Mesenchymal stem cell (in vitro differentiated cells and primary cell): ENCODE data around the gene MYO19.

Source experiments
- DNase-seq: peaks from one replicate; pipeline ENCODE4 v3.0.0-alpha.2; 2013
- H2AFZ ChIP-seq: one replicate; pipeline ENCODE4 v1.6.1; 2013; ENCODE audit warnings: low read depth, mild to moderate bottlenecking, control low read depth, inconsistent platforms, low read length, moderate library complexity
- H2AK5ac ChIP-seq: 2 replicates; pipeline ENCODE4 v1.6.1; 2013; ENCODE audit warnings: low read length, moderate library complexity, mild to moderate bottlenecking, inconsistent platforms; ENCODE audit not compliant: severe bottlenecking
- H2BK120ac ChIP-seq: one replicate; pipeline ENCODE4 v1.6.1; 2013; ENCODE audit warnings: low read depth, mild to moderate bottlenecking, inconsistent platforms, low read length, moderate library complexity
- H2BK12ac ChIP-seq, 2 experiments: one replicate each; pipeline ENCODE4 v1.6.1; 2013; ENCODE audit warnings: inconsistent platforms in 2 of 2, low read length in 2 of 2, mild to moderate bottlenecking in 2 of 2, moderate library complexity in 2 of 2, control low read depth in 1 of 2
- H2BK15ac ChIP-seq: one replicate; pipeline ENCODE4 v1.6.1; 2013; ENCODE audit warnings: mild to moderate bottlenecking, low read depth, inconsistent platforms; ENCODE audit not compliant: poor library complexity, severe bottlenecking
- H2BK5ac ChIP-seq: 2 replicates; pipeline ENCODE4 v1.6.1; 2013; ENCODE audit warnings: low read depth, mild to moderate bottlenecking, low read length, control low read depth, inconsistent platforms; ENCODE audit not compliant: poor library complexity, severe bottlenecking
- H3K14ac ChIP-seq, 2 experiments: one replicate each; pipeline ENCODE4 v1.6.1; 2013; ENCODE audit warnings: inconsistent platforms in 2 of 2, low read length in 2 of 2, control low read depth in 1 of 2, mild to moderate bottlenecking in 1 of 2, moderate library complexity in 1 of 2
- H3K18ac ChIP-seq, 2 experiments: one replicate each; pipeline ENCODE4 v1.6.1; 2013; ENCODE audit warnings: inconsistent platforms in 2 of 2, low read length in 2 of 2, control low read depth in 1 of 2, low read depth in 1 of 2, mild to moderate bottlenecking in 1 of 2
- H3K23ac ChIP-seq, 2 experiments: one replicate each; pipeline ENCODE4 v1.6.1; 2013; ENCODE audit warnings: inconsistent platforms in 2 of 2, low read length in 2 of 2, mild to moderate bottlenecking in 2 of 2, moderate library complexity in 2 of 2, control low read depth in 1 of 2
- H3K27ac ChIP-seq: 2 replicates; pipeline ENCODE4 v1.5.1; 2013; ENCODE audit warnings: mild to moderate bottlenecking, moderate library complexity, low read length, control low read depth, inconsistent platforms; ENCODE audit not compliant: poor library complexity, severe bottlenecking
- H3K27me3 ChIP-seq, 2 experiments: 2 replicates each; pipeline versions ENCODE4 v1.6.1 to v1.7.0; 2013; ENCODE audit warnings: low read length in 2 of 2, mild to moderate bottlenecking in 2 of 2, moderate library complexity in 2 of 2, control low read depth in 1 of 2, inconsistent platforms in 1 of 2; ENCODE audit not compliant: control insufficient read depth in 1 of 2, insufficient read depth in 1 of 2
- H3K36me3 ChIP-seq, 2 experiments: 2 replicates each; pipeline versions ENCODE4 v1.6.1 to v1.7.0; 2013; ENCODE audit warnings: low read length in 2 of 2, control low read depth in 1 of 2, inconsistent platforms in 1 of 2, low read depth in 1 of 2, mild to moderate bottlenecking in 1 of 2; ENCODE audit not compliant: insufficient read depth in 2 of 2, control insufficient read depth in 1 of 2
- H3K4ac ChIP-seq, 2 experiments: one replicate each; pipeline ENCODE4 v1.6.1; 2013; ENCODE audit warnings: inconsistent platforms in 2 of 2, low read length in 2 of 2, mild to moderate bottlenecking in 2 of 2, moderate library complexity in 2 of 2, control low read depth in 1 of 2, low read depth in 1 of 2
- H3K4me1 ChIP-seq: 2 replicates; pipeline ENCODE4 v1.6.1; 2013; ENCODE audit warnings: low read depth, low read length, control low read depth; ENCODE audit not compliant: control insufficient read depth, insufficient read depth
- H3K4me2 ChIP-seq: 2 replicates; pipeline ENCODE4 v1.6.1; 2013; ENCODE audit warnings: low read length, mild to moderate bottlenecking, inconsistent platforms; ENCODE audit not compliant: poor library complexity, severe bottlenecking
- H3K4me3 ChIP-seq, 2 experiments: 2 replicates each; pipeline versions ENCODE4 v1.5.1 to v1.7.0; 2013; ENCODE audit warnings: low read length in 2 of 2, mild to moderate bottlenecking in 2 of 2, control low read depth in 1 of 2, low read depth in 1 of 2; ENCODE audit not compliant: insufficient read depth in 1 of 2
- H3K79me1 ChIP-seq: replicated peaks from 2 replicates; pipeline ENCODE4 v1.6.1; 2013; ENCODE audit warnings: mild to moderate bottlenecking, control low read depth, low read length, inconsistent platforms; ENCODE audit not compliant: poor library complexity, severe bottlenecking
- H3K9ac ChIP-seq: 2 replicates; pipeline ENCODE4 v1.7.0; 2013; ENCODE audit warnings: mild to moderate bottlenecking, low read length, moderate library complexity
- H3K9me3 ChIP-seq: 2 replicates; pipeline ENCODE4 v1.7.0; 2013; ENCODE audit warnings: mild to moderate bottlenecking, low read length; ENCODE audit not compliant: control insufficient read depth
- H4K8ac ChIP-seq: one replicate; pipeline ENCODE4 v1.6.1; 2013; ENCODE audit warnings: inconsistent platforms, mild to moderate bottlenecking, low read length, moderate library complexity
- H4K91ac ChIP-seq: one replicate; pipeline ENCODE4 v1.6.1; 2013; ENCODE audit warnings: mild to moderate bottlenecking, low read length, inconsistent platforms
- WGBS: methylation state at CpG from one replicate; pipeline ENCODE4 v1.1.7; 2013; ENCODE audit warnings: mixed read lengths; 5-methylcytosine and 5-hydroxymethylcytosine counted together

The MYO19 gene

DNA sequence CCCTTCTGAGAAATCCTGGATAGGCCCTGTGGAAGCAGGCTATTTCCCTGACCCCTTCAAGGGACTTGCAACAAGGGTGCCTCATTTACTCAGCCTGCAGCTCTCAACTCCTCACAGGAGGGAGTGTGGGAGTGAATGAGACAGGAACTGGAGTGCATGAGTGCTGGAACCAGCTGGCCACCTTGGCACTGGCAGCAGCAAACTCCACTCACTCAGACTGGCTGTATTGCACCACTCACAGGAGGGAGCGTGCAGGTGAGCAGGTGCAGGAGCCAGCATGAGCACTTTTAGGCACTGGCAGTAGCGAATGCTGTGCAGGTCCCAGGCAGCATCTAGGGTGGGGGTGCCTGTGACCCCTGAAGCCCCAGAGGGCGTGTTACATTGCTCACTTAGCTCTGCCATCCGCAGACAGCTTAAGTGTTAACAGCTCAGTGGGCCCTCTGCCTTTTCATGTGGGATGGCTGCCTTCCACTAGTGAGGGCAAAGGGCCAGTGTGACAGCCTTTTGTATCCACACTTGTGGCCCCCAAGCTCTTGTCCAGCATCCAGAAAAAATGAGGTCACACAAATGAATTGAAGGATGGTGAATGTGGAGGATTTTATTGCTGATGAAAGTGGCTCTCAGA, 59.2 kb downstream of the MYO19 start:
- no peak overlapping the region for H2BK12ac ChIP-seq
- H2AK5ac ChIP-seq = no peak overlapping the region
- no peak overlapping the region for H4K8ac ChIP-seq
- no peak overlapping the region for H3K27ac ChIP-seq
- no peak overlapping the region for H2BK15ac ChIP-seq
- no peaks in the 10 kb centered on the region for H3K36me3 ChIP-seq
- H2BK5ac ChIP-seq = no peak overlapping the region
- peaks cover 1% of the 10 kb centered on the region for H3K4me1 ChIP-seq
- H3K27me3 ChIP-seq = peaks cover 56 to 63% of the 10 kb centered on the region in 2 experiments
- no peak overlapping the region for H3K23ac ChIP-seq
- H3K9ac ChIP-seq = no peak overlapping the region
- 49% methylated on average over 4 of the region's 4 CpGs for WGBS
- H2BK120ac ChIP-seq = no peak overlapping the region
- no peak overlapping the region for H3K18ac ChIP-seq
- H3K14ac ChIP-seq = no peak overlapping the region
- H4K91ac ChIP-seq = no peak overlapping the region
- no peak for DNase-seq
- no peak overlapping the region for H3K4me3 ChIP-seq
- H3K4me2 ChIP-seq = no peak overlapping the region
- no peaks in the 10 kb centered on the region for H3K79me1 ChIP-seq
- H2AFZ ChIP-seq = no peak overlapping the region
- no peak overlapping the region for H3K4ac ChIP-seq
- no peaks in the 10 kb centered on the region for H3K9me3 ChIP-seq

DNA sequence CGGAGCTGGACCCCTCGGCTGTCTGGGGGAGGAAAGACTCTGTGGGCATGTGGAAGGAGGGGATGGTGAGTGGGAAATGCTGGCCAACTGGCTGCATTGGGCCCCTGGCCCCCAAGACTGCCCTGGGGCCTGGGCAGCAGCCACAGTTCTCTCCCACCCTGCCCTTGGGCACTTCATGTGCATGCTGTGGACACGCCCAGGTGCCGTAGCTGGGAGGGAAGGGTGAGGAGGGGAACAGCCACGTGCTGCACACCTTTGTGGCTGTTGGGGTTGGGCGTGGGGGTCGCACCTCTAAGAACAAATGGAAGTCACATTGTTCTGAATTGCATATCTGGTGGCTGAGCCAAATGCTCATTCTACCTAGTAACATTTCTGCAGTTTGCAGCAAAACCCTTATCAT, 60.1 kb downstream of the MYO19 start:
- H2BK120ac ChIP-seq = no peak overlapping the region
- no peaks in the 10 kb centered on the region for H3K79me1 ChIP-seq
- no peak overlapping the region for H3K23ac ChIP-seq
- H3K27ac ChIP-seq = no peak overlapping the region
- no peak overlapping the region for H3K9ac ChIP-seq
- H2BK15ac ChIP-seq = no peak overlapping the region
- DNase-seq = no peak
- H2AK5ac ChIP-seq = no peak overlapping the region
- H3K4me1 ChIP-seq = peaks cover 1% of the 10 kb centered on the region
- no peak overlapping the region for H4K8ac ChIP-seq
- no peak overlapping the region for H2AFZ ChIP-seq
- 79% methylated on average over 5 of the region's 7 CpGs for WGBS
- H2BK5ac ChIP-seq = no peak overlapping the region
- no peak overlapping the region for H3K18ac ChIP-seq
- H3K14ac ChIP-seq = no peak overlapping the region
- H3K9me3 ChIP-seq = no peaks in the 10 kb centered on the region
- no peak overlapping the region for H3K4me2 ChIP-seq
- H2BK12ac ChIP-seq = no peak overlapping the region
- no peaks in the 10 kb centered on the region for H3K36me3 ChIP-seq
- no peak overlapping the region for H3K4ac ChIP-seq
- H3K27me3 ChIP-seq = peaks cover 60 to 65% of the 10 kb centered on the region in 2 experiments
- no peak overlapping the region for H3K4me3 ChIP-seq
- no peak overlapping the region for H4K91ac ChIP-seq

DNA sequence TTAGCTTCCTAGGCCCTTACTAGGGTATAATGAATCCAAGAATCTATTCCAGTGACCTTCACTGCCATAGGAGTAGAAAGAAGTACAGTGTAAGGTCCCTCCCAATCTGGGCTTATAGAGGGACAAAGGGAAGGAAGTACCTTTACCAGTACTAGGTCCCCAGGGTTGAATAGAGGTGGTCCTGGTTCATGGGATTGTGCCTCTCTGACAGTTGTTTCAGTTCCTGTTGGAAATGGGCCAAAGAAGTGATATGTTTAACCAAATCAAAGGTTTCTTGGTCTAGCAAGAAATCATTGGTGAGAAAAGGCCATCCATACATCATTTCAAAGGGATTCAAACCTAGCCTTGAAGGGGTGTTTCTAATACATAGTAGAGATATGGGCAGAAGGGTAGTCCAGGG, 64.2 kb downstream of the MYO19 start:
- no peak overlapping the region for H3K23ac ChIP-seq
- H2BK12ac ChIP-seq = no peak overlapping the region
- no peak overlapping the region for H2BK15ac ChIP-seq
- H3K18ac ChIP-seq = no peak overlapping the region
- no peak overlapping the region for H3K9ac ChIP-seq
- no peak overlapping the region for H2BK5ac ChIP-seq
- H3K4me3 ChIP-seq = no peak overlapping the region
- no peak overlapping the region for H3K27ac ChIP-seq
- H3K4me1 ChIP-seq = peaks cover 1% of the 10 kb centered on the region
- peaks cover 74 to 76% of the 10 kb centered on the region in 2 experiments for H3K27me3 ChIP-seq
- H3K4me2 ChIP-seq = no peak overlapping the region
- H3K4ac ChIP-seq = no peak overlapping the region
- no peak overlapping the region for H4K91ac ChIP-seq
- DNase-seq = no peak
- H2AFZ ChIP-seq = no peak overlapping the region
- H2BK120ac ChIP-seq = no peak overlapping the region
- H4K8ac ChIP-seq = no peak overlapping the region
- no peak overlapping the region for H3K14ac ChIP-seq
- H3K36me3 ChIP-seq = no peaks in the 10 kb centered on the region
- H2AK5ac ChIP-seq = no peak overlapping the region
- H3K79me1 ChIP-seq = no peaks in the 10 kb centered on the region
- H3K9me3 ChIP-seq = no peaks in the 10 kb centered on the region

DNA sequence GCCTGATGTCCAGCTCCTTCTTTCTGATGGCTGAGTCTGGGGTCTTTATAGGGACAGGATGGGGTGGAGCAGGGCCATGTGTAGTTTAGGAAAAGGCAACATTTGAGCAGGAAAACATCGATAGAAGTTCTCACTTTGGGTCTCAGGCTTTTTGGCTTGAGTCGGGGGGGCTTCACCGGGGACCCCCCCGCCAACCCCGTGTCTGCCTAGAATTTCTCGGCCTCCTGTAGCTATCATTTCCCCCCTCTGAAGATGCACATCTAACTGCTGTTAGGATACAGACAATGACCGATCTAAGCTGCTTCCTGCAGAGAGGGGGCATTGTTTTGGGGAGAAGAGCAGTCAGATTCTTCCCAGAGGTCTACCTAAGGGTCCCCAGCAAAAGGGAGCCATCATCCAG, 64.9 kb downstream of the MYO19 start:
- no peak overlapping the region for H3K9ac ChIP-seq

More for the DNA sequence above, 64.9 kb downstream of the MYO19 start:
- H2AK5ac ChIP-seq = no peak overlapping the region
- no peak overlapping the region for H3K27ac ChIP-seq
- H3K79me1 ChIP-seq = no peaks in the 10 kb centered on the region
- no peak overlapping the region for H3K18ac ChIP-seq
- no peaks in the 10 kb centered on the region for H3K36me3 ChIP-seq
- no peak for DNase-seq
- H2AFZ ChIP-seq = no peak overlapping the region
- no peak overlapping the region for H2BK120ac ChIP-seq
- no peak overlapping the region for H4K91ac ChIP-seq
- H3K9me3 ChIP-seq = no peaks in the 10 kb centered on the region
- H3K4me1 ChIP-seq = peaks cover 1% of the 10 kb centered on the region
- peaks cover 76% of the 10 kb centered on the region in 2 experiments for H3K27me3 ChIP-seq
- H3K14ac ChIP-seq = no peak overlapping the region
- no peak overlapping the region for H3K4me3 ChIP-seq
- 69% methylated on average over 6 of the region's 7 CpGs for WGBS
- H2BK15ac ChIP-seq = no peak overlapping the region
- no peak overlapping the region for H4K8ac ChIP-seq
- no peak overlapping the region for H3K4me2 ChIP-seq
- no peak overlapping the region for H3K4ac ChIP-seq
- no peak overlapping the region for H3K23ac ChIP-seq
- H2BK5ac ChIP-seq = no peak overlapping the region
- H2BK12ac ChIP-seq = no peak overlapping the region
